Esophagus muscularis mucosa (tissue), 4 donors: ENCODE results near the gene ZNF827.

ENCODE experiments used
- CTCF ChIP-seq, 3 experiments: fragments of 200-600 bp in 2 of 3; fragments of 450-650 bp in 1 of 3; sonication (generic) in 2 of 3; IDR thresholded peaks; one replicate each; pipeline ENCODE4 v1.5.1; 2017 to 2019; ENCODE audit warnings: antibody characterized with exemption in 3 of 3, mild to moderate bottlenecking in 2 of 3, moderate library complexity in 1 of 3
- EP300 ChIP-seq: sonication (generic); formaldehyde crosslinking; IDR thresholded peaks from one replicate; pipeline ENCODE4 v1.6.1; 2017; ENCODE audit warnings: antibody characterized with exemption
- POLR2A ChIP-seq: fragments of 450-650 bp; IDR thresholded peaks from one replicate; pipeline ENCODE4 v1.6.1; 2017; ENCODE audit warnings: antibody characterized with exemption, moderate library complexity, mild to moderate bottlenecking, low read depth
- POLR2AphosphoS5 ChIP-seq, 2 donors: sonication (generic); formaldehyde crosslinking; IDR thresholded peaks; one replicate each; pipeline ENCODE4 v1.6.1; 2017; ENCODE audit warnings: antibody characterized with exemption in 2 of 2

GRCh38 chr4:145902522-145902921, 36.1 kb downstream of the ZNF827 start:
- no peak for TF ChIP-seq POLR2AphosphoS5 (IDR thresholded peaks at IDR 0.05)
- no peak for TF ChIP-seq EP300
- no peak for TF ChIP-seq POLR2A
- TF ChIP-seq CTCF (IDR thresholded peaks at IDR 0.05): no peak
